WERI-Rb-1 (cell line): Measurements from ENCODE around the gene L3MBTL2.

Source experiments
- DNase-seq: peaks from one replicate; pipeline ENCODE4 v3.0.0-alpha.2; 2020
- H3K27ac ChIP-seq: fragments of 250-450 bp; sonication (Bioruptor Pico); 2 replicates; pipeline ENCODE4 v1.5.1; 2020; ENCODE audit warnings: mild to moderate bottlenecking, moderate library complexity
- H3K27me3 ChIP-seq: fragments of 250-450 bp; sonication (Bioruptor Pico); 2 replicates; pipeline ENCODE4 v1.5.1; 2021; ENCODE audit warnings: mild to moderate bottlenecking, low read depth, moderate library complexity; ENCODE audit not compliant: insufficient read depth, severe bottlenecking
- H3K36me3 ChIP-seq: fragments of 250-450 bp; sonication (Bioruptor Pico); 2 replicates; pipeline ENCODE4 v1.5.1; 2020; ENCODE audit warnings: mild to moderate bottlenecking, moderate library complexity
- H3K4me3 ChIP-seq: 2 replicates; pipeline ENCODE4 v1.5.1; 2011; ENCODE audit warnings: low read depth, mild to moderate bottlenecking, control low read depth, low read length
- H3K9me3 ChIP-seq: fragments of 250-450 bp; sonication (Bioruptor Pico); 2 replicates; pipeline ENCODE4 v1.5.1; 2021; ENCODE audit warnings: mild to moderate bottlenecking, moderate library complexity; ENCODE audit not compliant: severe bottlenecking
- CTCF ChIP-seq: IDR thresholded peaks from 2 replicates; pipeline ENCODE4 v1.5.1; 2011; ENCODE audit warnings: low read depth, mild to moderate bottlenecking, control low read depth, inconsistent platforms, low read length

L3MBTL2 gene

GRCh38 chr22:41234815-41235695 is 29.9 kb downstream of the L3MBTL2 start:
- DNase-seq = no peak
- H3K27ac ChIP-seq = no peak overlapping the region
- no peak for TF ChIP-seq CTCF
- no peaks in the 10 kb centered on the region for H3K27me3 ChIP-seq
- no peaks in the 10 kb centered on the region for H3K9me3 ChIP-seq
- H3K4me3 ChIP-seq = no peak overlapping the region
- H3K36me3 ChIP-seq = peaks cover 5% of the 10 kb centered on the region

- H3K36me3 ChIP-seq = no peaks in the 10 kb centered on the region
- H3K27ac ChIP-seq = no peak overlapping the region
- H3K4me3 ChIP-seq = no peak overlapping the region
- DNase-seq = no peak
- no peak for TF ChIP-seq CTCF
- H3K9me3 ChIP-seq = no peaks in the 10 kb centered on the region
- H3K27me3 ChIP-seq = no peaks in the 10 kb centered on the region
Measured at GRCh38 chr22:41237036-41237706, 32.1 kb downstream of the L3MBTL2 start.

GRCh38 chr22:41237707-41238569 is 32.8 kb downstream of the L3MBTL2 start:
- H3K9me3 ChIP-seq = no peaks in the 10 kb centered on the region
- H3K27ac ChIP-seq = no peak overlapping the region
- H3K4me3 ChIP-seq = no peak overlapping the region
- H3K36me3 ChIP-seq = no peaks in the 10 kb centered on the region
- no peak for TF ChIP-seq CTCF
- no peaks in the 10 kb centered on the region for H3K27me3 ChIP-seq
- no peak for DNase-seq

GRCh38 chr22:41238570-41239442 is 33.7 kb downstream of the L3MBTL2 start:
- TF ChIP-seq CTCF = no peak
- Histone ChIP-seq H3K4me3 (no peak overlapping the region), H3K27me3 (no peaks in the 10 kb centered on the region), H3K36me3 (no peaks in the 10 kb centered on the region), H3K27ac (no peak overlapping the region), H3K9me3 (no peaks in the 10 kb centered on the region)
- DNase-seq = no peak
